WTC11 (cell line): ENCODE results near the gene OGDH. TPM values are rescaled to one million over a fixed set of nuclear protein-coding genes. Genes with fewer than 3 reads are reported as not detected.
A peak's percentile ranks its signal among the peaks of the same experiment; 100 is the strongest.

Source experiments
- ATAC-seq: fragments of 200-7000 bp; cut with Tn5 transposase; 2 replicates; pipeline ENCODE4 v1.10.0; 2021; ENCODE audit warnings: mild to moderate bottlenecking, moderate library complexity
- CTCF ChIA-PET: fragments of 300-600 bp; sonication (Branson Sonifier 250); formaldehyde crosslinking; loops from one replicate; lab custom pipeline; 2021; ENCODE audit warnings: antibody characterized with exemption; lab: Charles Lee
- POLR2A ChIA-PET: fragments of 350-600 bp; sonication (Branson Sonifier 250); formaldehyde crosslinking; loops from one replicate; lab custom pipeline; 2021; ENCODE audit warnings: antibody characterized with exemption; lab: Charles Lee
- DNase-seq: peaks from one replicate; pipeline ENCODE4 v3.0.0; 2021; ENCODE audit warnings: low spot score
- H3K27ac Mint-ChIP-seq: 2 replicates; pipeline ENCODE4 v1.8.0; 2021; ENCODE audit warnings: mixed read lengths
- H3K27me3 Mint-ChIP-seq: 2 replicates; pipeline ENCODE4 v1.8.0; 2021; ENCODE audit warnings: low read depth, mild to moderate bottlenecking, moderate library complexity, mixed read lengths
- H3K36me3 Mint-ChIP-seq: 2 replicates; pipeline ENCODE4 v1.8.0; 2021; ENCODE audit warnings: mixed read lengths
- H3K4me1 Mint-ChIP-seq: 2 replicates; pipeline ENCODE4 v1.8.0; 2022; ENCODE audit warnings: mixed read lengths
- H3K4me3 Mint-ChIP-seq: 2 replicates; pipeline ENCODE4 v1.8.0; 2021; ENCODE audit warnings: mild to moderate bottlenecking, moderate library complexity, mixed read lengths
- H3K9me3 Mint-ChIP-seq: 2 replicates; pipeline ENCODE4 v1.8.0; 2021; ENCODE audit warnings: mixed read lengths
- CREB1 ChIP-seq: sonication (generic); formaldehyde crosslinking; IDR thresholded peaks from 2 replicates; pipeline ENCODE4 v1.8.0; 2023; ENCODE audit warnings: mild to moderate bottlenecking, missing genetic modification reagents
- CREM ChIP-seq: sonication (generic); formaldehyde crosslinking; IDR thresholded peaks from 2 replicates; pipeline ENCODE4 v1.8.1; 2022; ENCODE audit warnings: mild to moderate bottlenecking, missing genetic modification reagents, moderate library complexity
- FOXP1 ChIP-seq: sonication (generic); formaldehyde crosslinking; IDR thresholded peaks from 2 replicates; pipeline ENCODE4 v1.8.0; 2022; ENCODE audit warnings: missing genetic modification reagents, mild to moderate bottlenecking, moderate library complexity, borderline replicate concordance
- MXD4 ChIP-seq: fragments of 250-450 bp; sonication (Bioruptor Pico); IDR thresholded peaks from 2 replicates; pipeline ENCODE4 v1.8.0; 2021; ENCODE audit warnings: mild to moderate bottlenecking, moderate library complexity, borderline replicate concordance
- NFE2L1 ChIP-seq: sonication (generic); formaldehyde crosslinking; IDR thresholded peaks from 2 replicates; pipeline ENCODE4 v1.8.1; 2023; ENCODE audit warnings: missing genetic modification reagents
- NR2C2 ChIP-seq: sonication (generic); formaldehyde crosslinking; IDR thresholded peaks from 2 replicates; pipeline ENCODE4 v1.8.0; 2022; ENCODE audit warnings: mild to moderate bottlenecking, missing genetic modification reagents
- RORB ChIP-seq: fragments of 250-450 bp; sonication (Bioruptor Pico); IDR thresholded peaks from 2 replicates; pipeline ENCODE4 v1.9.0; 2021; ENCODE audit warnings: mild to moderate bottlenecking
- SMAD4 ChIP-seq: sonication (generic); formaldehyde crosslinking; IDR thresholded peaks from 2 replicates; pipeline ENCODE4 v1.8.0; 2022; ENCODE audit warnings: mild to moderate bottlenecking, missing genetic modification reagents
- SP1 ChIP-seq: sonication (generic); formaldehyde crosslinking; conservative IDR thresholded peaks from 2 replicates; pipeline ENCODE4 v1.8.1; 2022; ENCODE audit warnings: missing genetic modification reagents
- TEAD1 ChIP-seq: sonication (generic); formaldehyde crosslinking; IDR thresholded peaks from 2 replicates; pipeline ENCODE4 v1.8.0; 2022; ENCODE audit warnings: mild to moderate bottlenecking, missing genetic modification reagents
- TP53 ChIP-seq: sonication (generic); formaldehyde crosslinking; IDR thresholded peaks from 2 replicates; pipeline ENCODE4 v1.8.1; 2023; ENCODE audit warnings: mild to moderate bottlenecking, missing genetic modification reagents
- ZNF121 ChIP-seq: sonication (generic); formaldehyde crosslinking; IDR thresholded peaks from 2 replicates; pipeline ENCODE4 v1.8.0; 2023; ENCODE audit warnings: missing genetic modification reagents
- total RNA-seq: library from RNA; stranded (reverse); gene quantifications from 3 replicates; pipeline ENCODE4 v1.2.3, GENCODE V29; 2021
- TF ChIP-seq, protein P1 (sequence below): sonication (generic); formaldehyde crosslinking; IDR thresholded peaks from 2 replicates; pipeline ENCODE4 v1.8.1; 2023; ENCODE audit warnings: mild to moderate bottlenecking, moderate library complexity, missing genetic modification reagents
- TF ChIP-seq, protein P2 (sequence below): sonication (generic); formaldehyde crosslinking; IDR thresholded peaks from 2 replicates; pipeline ENCODE4 v1.8.1; 2022; ENCODE audit warnings: missing genetic modification reagents, borderline replicate concordance
- TF ChIP-seq, protein P3 (sequence below): sonication (generic); formaldehyde crosslinking; IDR thresholded peaks from 2 replicates; pipeline ENCODE4 v1.8.1; 2022; ENCODE audit warnings: low read depth, mild to moderate bottlenecking, moderate library complexity, missing genetic modification reagents, borderline replicate concordance
- TF ChIP-seq, protein P4 (sequence below): fragments of 200-600 bp; IDR thresholded peaks from 2 replicates; pipeline ENCODE4 v1.8.0; 2022; ENCODE audit warnings: antibody characterized with exemption
- TF ChIP-seq, protein P5 (sequence below): sonication (generic); formaldehyde crosslinking; IDR thresholded peaks from 2 replicates; pipeline ENCODE4 v1.8.1; 2023; ENCODE audit warnings: mild to moderate bottlenecking, missing genetic modification reagents, borderline replicate concordance

OGDH gene
- total RNA-seq, 1 experiment from 2014 or later: 79.6 TPM

DNA sequence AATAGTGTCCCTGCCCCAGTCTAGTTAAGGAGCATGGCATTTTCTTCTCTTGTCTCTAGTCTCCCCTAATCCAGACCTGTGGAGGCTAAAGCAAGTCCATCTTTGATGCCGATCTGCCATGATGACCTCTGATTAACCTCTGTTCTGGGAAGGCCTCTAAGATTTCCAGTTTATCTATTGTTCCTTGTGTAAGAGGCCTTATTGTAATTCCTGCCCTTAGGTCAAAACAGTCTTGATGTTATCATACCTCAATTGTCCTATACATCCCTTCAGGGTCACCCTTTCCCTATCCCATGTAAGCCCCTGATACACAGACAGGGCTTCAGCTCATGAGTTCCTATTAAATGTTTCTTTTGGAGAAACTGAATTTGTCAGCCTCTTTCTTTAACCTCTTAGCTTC lies 137.3 kb downstream of the OGDH start (continued):
- TF ChIP-seq CREM (CRISPR knock-in tag): no peak
- TF ChIP-seq, protein P1, sequence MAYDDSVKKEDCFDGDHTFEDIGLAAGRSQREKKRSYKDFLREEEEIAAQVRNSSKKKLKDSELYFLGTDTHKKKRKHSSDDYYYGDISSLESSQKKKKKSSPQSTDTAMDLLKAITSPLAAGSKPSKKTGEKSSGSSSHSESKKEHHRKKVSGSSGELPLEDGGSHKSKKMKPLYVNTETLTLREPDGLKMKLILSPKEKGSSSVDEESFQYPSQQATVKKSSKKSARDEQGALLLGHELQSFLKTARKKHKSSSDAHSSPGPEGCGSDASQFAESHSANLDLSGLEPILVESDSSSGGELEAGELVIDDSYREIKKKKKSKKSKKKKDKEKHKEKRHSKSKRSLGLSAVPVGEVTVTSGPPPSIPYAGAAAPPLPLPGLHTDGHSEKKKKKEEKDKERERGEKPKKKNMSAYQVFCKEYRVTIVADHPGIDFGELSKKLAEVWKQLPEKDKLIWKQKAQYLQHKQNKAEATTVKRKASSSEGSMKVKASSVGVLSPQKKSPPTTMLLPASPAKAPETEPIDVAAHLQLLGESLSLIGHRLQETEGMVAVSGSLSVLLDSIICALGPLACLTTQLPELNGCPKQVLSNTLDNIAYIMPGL (CRISPR knock-in tag): no peak

DNA sequence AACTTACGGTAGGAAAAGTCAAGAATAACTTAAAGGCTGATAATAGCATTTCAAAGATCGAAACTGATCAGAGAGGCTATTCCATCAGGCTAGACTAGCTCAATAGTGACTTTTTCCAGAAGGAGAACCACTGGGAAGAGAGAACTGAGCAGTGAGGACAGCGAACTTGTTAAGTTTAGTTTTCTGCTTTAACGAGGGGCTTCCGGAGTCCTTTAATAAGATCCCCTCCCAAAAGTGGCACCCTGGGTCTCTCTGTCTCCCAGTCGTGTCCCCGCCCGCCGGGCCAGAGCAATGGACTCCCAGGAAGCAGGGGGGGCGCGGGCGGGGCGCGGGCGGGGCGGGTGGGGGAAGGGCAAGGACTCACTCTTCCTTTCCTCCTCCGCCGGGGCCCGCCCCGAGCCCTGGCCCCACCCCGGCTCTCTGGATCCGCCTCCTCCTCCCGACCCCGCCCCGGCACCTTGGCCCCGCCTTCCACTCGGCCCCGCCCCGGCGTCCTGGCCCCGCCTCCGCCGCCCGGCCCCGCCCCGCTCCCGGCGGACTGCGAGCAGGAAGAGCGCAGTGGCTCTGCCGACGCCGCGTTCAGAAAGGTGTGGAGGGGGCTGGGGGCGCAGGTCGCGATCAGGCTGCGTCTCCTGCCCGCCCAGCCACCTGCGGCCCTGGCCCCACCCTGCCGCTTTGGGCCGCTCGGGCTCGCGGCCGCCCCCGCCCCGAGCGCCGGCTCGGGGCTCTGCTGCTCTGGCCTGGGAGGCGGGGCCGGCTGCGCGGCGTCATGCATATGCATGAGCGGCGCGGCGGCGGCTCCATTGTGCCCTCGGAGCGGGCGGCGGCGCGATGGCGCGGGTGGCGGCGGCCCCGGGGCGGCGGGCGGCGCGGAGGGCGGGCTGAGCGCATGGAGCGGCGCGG lies 141.9 kb downstream of the OGDH start, which contains the start of gene ZMIZ2:
TSS of gene ZMIZ2 (plus strand) at position 803 of the 903 bp plus-strand sequence. CDS start 7,403 bp downstream, outside the sequence.
- Mint-ChIP-seq H3K9me3 (no peaks in the 10 kb centered on the region), H3K27me3 (no peaks in the 10 kb centered on the region; the same call in 1 of the 2 replicates), H3K27ac (peak within 1 kb of the TSS; percentile 54), H3K4me3 (peak within 1 kb of the TSS; percentile 89), H3K36me3 (peaks cover 12% of the 10 kb centered on the region), H3K4me1 (peaks cover 30% of the 10 kb centered on the region)
- TF ChIP-seq, protein P2, sequence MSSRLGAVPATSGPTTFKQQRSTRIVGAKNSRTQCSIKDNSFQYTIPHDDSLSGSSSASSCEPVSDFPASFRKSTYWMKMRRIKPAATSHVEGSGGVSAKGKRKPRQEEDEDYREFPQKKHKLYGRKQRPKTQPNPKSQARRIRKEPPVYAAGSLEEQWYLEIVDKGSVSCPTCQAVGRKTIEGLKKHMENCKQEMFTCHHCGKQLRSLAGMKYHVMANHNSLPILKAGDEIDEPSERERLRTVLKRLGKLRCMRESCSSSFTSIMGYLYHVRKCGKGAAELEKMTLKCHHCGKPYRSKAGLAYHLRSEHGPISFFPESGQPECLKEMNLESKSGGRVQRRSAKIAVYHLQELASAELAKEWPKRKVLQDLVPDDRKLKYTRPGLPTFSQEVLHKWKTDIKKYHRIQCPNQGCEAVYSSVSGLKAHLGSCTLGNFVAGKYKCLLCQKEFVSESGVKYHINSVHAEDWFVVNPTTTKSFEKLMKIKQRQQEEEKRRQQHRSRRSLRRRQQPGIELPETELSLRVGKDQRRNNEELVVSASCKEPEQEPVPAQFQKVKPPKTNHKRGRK (CRISPR knock-in tag): no peak
- no peak for TF ChIP-seq FOXP1 (CRISPR knock-in tag)
- TF ChIP-seq TEAD1 (CRISPR knock-in tag): peak; percentile 28; the same call in 1 of the 2 replicates
- TF ChIP-seq ZNF121: peak; percentile 82
- TF ChIP-seq TP53 (CRISPR knock-in tag): 0 out of 2 replicates have a peak, but pooled peaks have one; percentile 20
- TF ChIP-seq RORB (CRISPR knock-in tag): no peak
- TF ChIP-seq SP1 (CRISPR knock-in tag): peak; percentile 95
- TF ChIP-seq, protein P3, sequence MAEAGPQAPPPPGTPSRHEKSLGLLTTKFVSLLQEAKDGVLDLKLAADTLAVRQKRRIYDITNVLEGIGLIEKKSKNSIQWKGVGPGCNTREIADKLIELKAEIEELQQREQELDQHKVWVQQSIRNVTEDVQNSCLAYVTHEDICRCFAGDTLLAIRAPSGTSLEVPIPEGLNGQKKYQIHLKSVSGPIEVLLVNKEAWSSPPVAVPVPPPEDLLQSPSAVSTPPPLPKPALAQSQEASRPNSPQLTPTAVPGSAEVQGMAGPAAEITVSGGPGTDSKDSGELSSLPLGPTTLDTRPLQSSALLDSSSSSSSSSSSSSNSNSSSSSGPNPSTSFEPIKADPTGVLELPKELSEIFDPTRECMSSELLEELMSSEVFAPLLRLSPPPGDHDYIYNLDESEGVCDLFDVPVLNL: no peak
- CTCF ChIA-PET: interaction anchor here (0.7 to 2.0 kb wide), 3 partner anchors 10 to 388 kb away, joined by 3 to 8 read pairs (median 3); partner anchors contain the start of gene H2AZ2
- ATAC-seq (peak; percentile 92), DNase-seq (peak; percentile 87)
- POLR2A ChIA-PET: interaction anchor here (0.6 to 1.4 kb wide), 2 partner anchors 35 to 127 kb away, joined by 3 to 4 read pairs; no protein-coding TSS in a partner anchor

DNA sequence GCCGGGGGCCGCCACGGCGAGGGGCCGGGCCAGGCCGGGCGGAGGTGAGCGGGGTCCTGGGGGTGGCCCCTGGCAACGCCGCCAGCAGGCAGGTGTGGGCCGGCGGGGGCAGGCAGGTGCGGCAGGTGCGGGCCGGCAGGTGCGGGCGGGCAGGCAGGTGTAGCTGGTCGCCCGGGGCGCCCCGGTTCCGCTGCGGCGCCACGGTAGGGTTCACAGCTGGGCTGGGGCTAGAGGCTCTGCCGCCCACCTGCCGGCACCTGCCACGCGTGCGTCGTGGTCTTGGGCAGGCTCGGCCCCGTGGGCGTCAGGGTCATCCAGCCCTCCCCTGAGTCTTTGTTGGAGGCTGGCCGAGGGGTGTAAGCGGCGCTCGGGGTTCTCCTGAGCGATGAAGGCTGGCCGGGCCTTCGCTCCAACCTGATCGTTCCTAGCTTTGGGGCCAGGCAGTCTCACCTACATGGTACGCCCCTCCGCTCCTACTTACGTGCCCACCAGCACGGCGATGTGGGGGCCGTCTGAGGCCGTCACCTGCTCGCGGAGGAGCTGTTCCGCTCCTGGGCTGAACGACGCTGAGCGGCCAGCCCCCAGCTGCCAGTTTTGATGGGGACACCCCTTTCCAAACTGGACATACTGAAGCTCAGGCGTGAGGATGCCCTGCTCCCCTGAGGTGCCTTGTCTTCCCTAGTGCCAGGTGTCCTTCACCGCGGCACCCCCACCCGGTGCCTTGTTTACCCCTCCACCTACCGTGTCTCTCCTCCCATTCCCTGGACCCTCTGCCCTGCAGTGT lies 142.7 kb downstream of the OGDH start:
- H3K9me3 Mint-ChIP-seq: no peaks in the 10 kb centered on the region
- H3K27ac Mint-ChIP-seq: peak overlapping the region; percentile 54
- H3K27me3 Mint-ChIP-seq: no peaks in the 10 kb centered on the region; the same call in 1 of the 2 replicates
- H3K36me3 Mint-ChIP-seq: peaks cover 12% of the 10 kb centered on the region
- peak; percentile 12 for ATAC-seq
- ChIA-PET CTCF (interaction anchor here (2.0 kb wide), 1 partner anchor 99 kb away, joined by 8 read pairs; the partner anchor contains the start of gene H2AZ2), POLR2A (interaction anchor here (0.5 to 1.5 kb wide), 5 partner anchors 34 to 128 kb away, joined by 3 to 5 read pairs (median 4); partner anchors contain the start of gene H2AZ2)
- H3K4me3 Mint-ChIP-seq: peak overlapping the region; percentile 89
- H3K4me1 Mint-ChIP-seq: peaks cover 36% of the 10 kb centered on the region
- DNase-seq: no peak
- TF ChIP-seq NR2C2 (CRISPR knock-in tag) (no peak), MXD4 (CRISPR knock-in tag) (no peak), CREB1 (CRISPR knock-in tag) (no peak), SMAD4 (CRISPR knock-in tag) (no peak), NFE2L1 (CRISPR knock-in tag) (no peak), ZNF121 (no peak)
- TF ChIP-seq, protein P4, sequence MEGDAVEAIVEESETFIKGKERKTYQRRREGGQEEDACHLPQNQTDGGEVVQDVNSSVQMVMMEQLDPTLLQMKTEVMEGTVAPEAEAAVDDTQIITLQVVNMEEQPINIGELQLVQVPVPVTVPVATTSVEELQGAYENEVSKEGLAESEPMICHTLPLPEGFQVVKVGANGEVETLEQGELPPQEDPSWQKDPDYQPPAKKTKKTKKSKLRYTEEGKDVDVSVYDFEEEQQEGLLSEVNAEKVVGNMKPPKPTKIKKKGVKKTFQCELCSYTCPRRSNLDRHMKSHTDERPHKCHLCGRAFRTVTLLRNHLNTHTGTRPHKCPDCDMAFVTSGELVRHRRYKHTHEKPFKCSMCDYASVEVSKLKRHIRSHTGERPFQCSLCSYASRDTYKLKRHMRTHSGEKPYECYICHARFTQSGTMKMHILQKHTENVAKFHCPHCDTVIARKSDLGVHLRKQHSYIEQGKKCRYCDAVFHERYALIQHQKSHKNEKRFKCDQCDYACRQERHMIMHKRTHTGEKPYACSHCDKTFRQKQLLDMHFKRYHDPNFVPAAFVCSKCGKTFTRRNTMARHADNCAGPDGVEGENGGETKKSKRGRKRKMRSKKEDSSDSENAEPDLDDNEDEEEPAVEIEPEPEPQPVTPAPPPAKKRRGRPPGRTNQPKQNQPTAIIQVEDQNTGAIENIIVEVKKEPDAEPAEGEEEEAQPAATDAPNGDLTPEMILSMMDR: no peak
- TF ChIP-seq, protein P5, sequence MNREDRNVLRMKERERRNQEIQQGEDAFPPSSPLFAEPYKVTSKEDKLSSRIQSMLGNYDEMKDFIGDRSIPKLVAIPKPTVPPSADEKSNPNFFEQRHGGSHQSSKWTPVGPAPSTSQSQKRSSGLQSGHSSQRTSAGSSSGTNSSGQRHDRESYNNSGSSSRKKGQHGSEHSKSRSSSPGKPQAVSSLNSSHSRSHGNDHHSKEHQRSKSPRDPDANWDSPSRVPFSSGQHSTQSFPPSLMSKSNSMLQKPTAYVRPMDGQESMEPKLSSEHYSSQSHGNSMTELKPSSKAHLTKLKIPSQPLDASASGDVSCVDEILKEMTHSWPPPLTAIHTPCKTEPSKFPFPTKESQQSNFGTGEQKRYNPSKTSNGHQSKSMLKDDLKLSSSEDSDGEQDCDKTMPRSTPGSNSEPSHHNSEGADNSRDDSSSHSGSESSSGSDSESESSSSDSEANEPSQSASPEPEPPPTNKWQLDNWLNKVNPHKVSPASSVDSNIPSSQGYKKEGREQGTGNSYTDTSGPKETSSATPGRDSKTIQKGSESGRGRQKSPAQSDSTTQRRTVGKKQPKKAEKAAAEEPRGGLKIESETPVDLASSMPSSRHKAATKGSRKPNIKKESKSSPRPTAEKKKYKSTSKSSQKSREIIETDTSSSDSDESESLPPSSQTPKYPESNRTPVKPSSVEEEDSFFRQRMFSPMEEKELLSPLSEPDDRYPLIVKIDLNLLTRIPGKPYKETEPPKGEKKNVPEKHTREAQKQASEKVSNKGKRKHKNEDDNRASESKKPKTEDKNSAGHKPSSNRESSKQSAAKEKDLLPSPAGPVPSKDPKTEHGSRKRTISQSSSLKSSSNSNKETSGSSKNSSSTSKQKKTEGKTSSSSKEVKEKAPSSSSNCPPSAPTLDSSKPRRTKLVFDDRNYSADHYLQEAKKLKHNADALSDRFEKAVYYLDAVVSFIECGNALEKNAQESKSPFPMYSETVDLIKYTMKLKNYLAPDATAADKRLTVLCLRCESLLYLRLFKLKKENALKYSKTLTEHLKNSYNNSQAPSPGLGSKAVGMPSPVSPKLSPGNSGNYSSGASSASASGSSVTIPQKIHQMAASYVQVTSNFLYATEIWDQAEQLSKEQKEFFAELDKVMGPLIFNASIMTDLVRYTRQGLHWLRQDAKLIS: no peak
